Liver (tissue), 9 donors: ENCODE results near the gene PIGQ. TPM values are rescaled to one million over a fixed set of nuclear protein-coding genes. Genes with fewer than 3 reads are reported as not detected.
A peak's percentile ranks its signal among the peaks of the same experiment; 100 is the strongest.

Experiments used
- DNase-seq: peaks from one replicate; pipeline ENCODE4 v3.0.0-alpha.2; 2017; ENCODE audit warnings: low spot score
- H3K27ac ChIP-seq, 2 donors: one replicate each; pipeline ENCODE4 v1.7.0; 2013; ENCODE audit warnings: inconsistent platforms in 2 of 2, low read length in 2 of 2, control low read depth in 1 of 2, low read depth in 1 of 2, mild to moderate bottlenecking in 1 of 2
- H3K27me3 ChIP-seq, 4 donors: one replicate each; pipeline versions ENCODE4 v1.6.1 to v1.7.0; 2013; ENCODE audit warnings: low read length in 3 of 4, inconsistent platforms in 1 of 4, mild to moderate bottlenecking in 1 of 4, moderate library complexity in 1 of 4; ENCODE audit not compliant: control insufficient read depth in 4 of 4, insufficient read depth in 4 of 4
- H3K36me3 ChIP-seq, 4 donors: one replicate each; pipeline versions ENCODE4 v1.6.1 to v1.7.0; 2013; ENCODE audit warnings: low read length in 3 of 4, mild to moderate bottlenecking in 3 of 4, low read depth in 1 of 4, moderate library complexity in 1 of 4; ENCODE audit not compliant: control insufficient read depth in 4 of 4, insufficient read depth in 3 of 4
- H3K4me1 ChIP-seq, 4 donors: one replicate each; pipeline versions ENCODE4 v1.6.1 to v1.7.0; 2013; ENCODE audit warnings: low read length in 3 of 4, mild to moderate bottlenecking in 3 of 4, moderate library complexity in 1 of 4; ENCODE audit not compliant: control insufficient read depth in 4 of 4, insufficient read depth in 4 of 4
- H3K4me3 ChIP-seq, 3 donors: one replicate each; pipeline versions ENCODE4 v1.6.1 to v1.7.0; 2013; ENCODE audit warnings: low read length in 3 of 3, control low read depth in 1 of 3, low read depth in 1 of 3, mild to moderate bottlenecking in 1 of 3
- H3K9ac ChIP-seq, 2 donors: one replicate each; pipeline ENCODE4 v1.7.0; 2013; ENCODE audit warnings: low read length in 2 of 2, mild to moderate bottlenecking in 2 of 2, moderate library complexity in 2 of 2, control low read depth in 1 of 2, low read depth in 1 of 2
- H3K9me3 ChIP-seq, 4 donors: one replicate each; pipeline versions ENCODE4 v1.6.1 to v1.7.0; 2013; ENCODE audit warnings: low read length in 3 of 4; ENCODE audit not compliant: control insufficient read depth in 4 of 4
- ATF3 ChIP-seq: IDR thresholded peaks from 2 replicates; pipeline ENCODE4 v1.6.1; 2016; ENCODE audit warnings: antibody characterized with exemption
- CTCF ChIP-seq: fragments of 150-350 bp; IDR thresholded peaks from 2 replicates; pipeline ENCODE4 v1.5.1; 2017; ENCODE audit warnings: improper control_type of control experiment, low read depth, low read length; ENCODE audit not compliant: missing input control
- EGR1 ChIP-seq, 2 donors: IDR thresholded peaks; 2 replicates each; pipeline ENCODE4 v1.6.1; 2016 to 2018; ENCODE audit warnings: antibody characterized with exemption in 2 of 2, low read depth in 2 of 2
- FOXA1 ChIP-seq: IDR thresholded peaks from 2 replicates; pipeline ENCODE4 v1.6.1; 2016; ENCODE audit warnings: antibody characterized with exemption
- FOXA2 ChIP-seq: IDR thresholded peaks from 2 replicates; pipeline ENCODE4 v1.6.1; 2016; ENCODE audit warnings: antibody characterized with exemption
- GABPA ChIP-seq, 2 donors: IDR thresholded peaks in 1 of 2; conservative IDR thresholded peaks in 1 of 2; 2 replicates each; pipeline ENCODE4 v1.6.1; 2016; ENCODE audit warnings: antibody characterized with exemption in 2 of 2, mild to moderate bottlenecking in 1 of 2, moderate library complexity in 1 of 2
- HNF4A ChIP-seq, 2 donors: conservative IDR thresholded peaks; 2 replicates each; pipeline ENCODE4 v1.6.1; 2016; ENCODE audit warnings: antibody characterized with exemption in 2 of 2, mild to moderate bottlenecking in 2 of 2
- HNF4G ChIP-seq: IDR thresholded peaks from 2 replicates; pipeline ENCODE4 v1.6.1; 2016; ENCODE audit warnings: antibody characterized with exemption
- JUND ChIP-seq, 2 donors: IDR thresholded peaks; 2 replicates each; pipeline ENCODE4 v1.6.1; 2016; ENCODE audit warnings: antibody characterized with exemption in 2 of 2
- NR2F2 ChIP-seq: IDR thresholded peaks from 2 replicates; pipeline ENCODE4 v1.6.1; 2016; ENCODE audit warnings: antibody characterized with exemption
- RAD21 ChIP-seq, 2 donors: IDR thresholded peaks; 2 replicates each; pipeline ENCODE4 v1.6.1; 2016; ENCODE audit warnings: antibody characterized with exemption in 2 of 2, mild to moderate bottlenecking in 2 of 2
- RXRA ChIP-seq, 2 donors: IDR thresholded peaks; 2 replicates each; pipeline ENCODE4 v1.6.1; 2017 to 2018; ENCODE audit warnings: antibody characterized with exemption in 2 of 2, mild to moderate bottlenecking in 1 of 2
- SP1 ChIP-seq: IDR thresholded peaks from 2 replicates; pipeline ENCODE4 v1.6.1; 2018; ENCODE audit warnings: antibody characterized with exemption, mild to moderate bottlenecking
- TAF1 ChIP-seq: conservative IDR thresholded peaks from 2 replicates; pipeline ENCODE4 v1.6.1; 2016; ENCODE audit warnings: antibody characterized with exemption, mild to moderate bottlenecking
- YY1 ChIP-seq: IDR thresholded peaks from 2 replicates; pipeline ENCODE4 v1.6.1; 2016; ENCODE audit warnings: antibody characterized with exemption, mild to moderate bottlenecking
- ZBTB33 ChIP-seq: IDR thresholded peaks from 2 replicates; pipeline ENCODE4 v1.6.1; 2016; ENCODE audit warnings: antibody characterized with exemption
- WGBS: extraction: QIAGEN DNeasy Blood & Tissue Kit; methylation state at CpG from one replicate; pipeline ENCODE4 v1.1.7; 2013; 5-methylcytosine and 5-hydroxymethylcytosine counted together
- polyA plus RNA-seq, 2 donors: library from polyadenylated mRNA; stranded (reverse) in 1 of 2; unstranded in 1 of 2; fragments of 200-250 nt in 1 of 2; fragments of >200 nt in 1 of 2; fragmentation: Nextera tagmentation in 1 of 2; extraction: Ambion mirVana in 1 of 2; gene quantifications; one replicate each; pipeline versions ENCODE4 v1.2.1 to v1.2.3, GENCODE V29; 2013 to 2015
- total RNA-seq, 2 donors: library from RNA; depleted of rRNA; stranded (reverse); fragments of >200 nt; gene quantifications; one replicate each; pipeline ENCODE4 v1.2.3, GENCODE V29; 2014
- TF ChIP-seq, protein P1 (sequence below): IDR thresholded peaks from 2 replicates; pipeline ENCODE4 v1.6.1; 2016; ENCODE audit warnings: antibody characterized with exemption, mild to moderate bottlenecking
- TF ChIP-seq, protein P2 (sequence below): IDR thresholded peaks from 2 replicates; pipeline ENCODE4 v1.6.1; 2016; ENCODE audit warnings: antibody characterized with exemption
- donor health status: healthy.
- donor health status: healthy.
- donor health status: healthy.
- donor health status: healthy.
- donor health status: healthy.

Gene PIGQ
- total and polyA plus RNA-seq, 4 donors: 16.8 to 144 (median 20.6) TPM

- Histone ChIP-seq H3K9ac (no peak overlapping the region), H3K36me3 (peaks cover 0 to under 1% (median 0%) of the 10 kb centered on the region in 4 donors), H3K4me1 (peaks cover 35 to 64% (median 52%) of the 10 kb centered on the region in 4 donors), H3K9me3 (no peaks in the 10 kb centered on the region), H3K4me3 (no peak overlapping the region), H3K27ac (no peak overlapping the region), H3K27me3 (no peaks in the 10 kb centered on the region)
- TF ChIP-seq FOXA2 (no peak), NR2F2 (no peak), ATF3 (no peak), JUND (IDR thresholded peaks at IDR 0.05) (no peak), CTCF (no peak), YY1 (no peak)
- TF ChIP-seq, protein P1, sequence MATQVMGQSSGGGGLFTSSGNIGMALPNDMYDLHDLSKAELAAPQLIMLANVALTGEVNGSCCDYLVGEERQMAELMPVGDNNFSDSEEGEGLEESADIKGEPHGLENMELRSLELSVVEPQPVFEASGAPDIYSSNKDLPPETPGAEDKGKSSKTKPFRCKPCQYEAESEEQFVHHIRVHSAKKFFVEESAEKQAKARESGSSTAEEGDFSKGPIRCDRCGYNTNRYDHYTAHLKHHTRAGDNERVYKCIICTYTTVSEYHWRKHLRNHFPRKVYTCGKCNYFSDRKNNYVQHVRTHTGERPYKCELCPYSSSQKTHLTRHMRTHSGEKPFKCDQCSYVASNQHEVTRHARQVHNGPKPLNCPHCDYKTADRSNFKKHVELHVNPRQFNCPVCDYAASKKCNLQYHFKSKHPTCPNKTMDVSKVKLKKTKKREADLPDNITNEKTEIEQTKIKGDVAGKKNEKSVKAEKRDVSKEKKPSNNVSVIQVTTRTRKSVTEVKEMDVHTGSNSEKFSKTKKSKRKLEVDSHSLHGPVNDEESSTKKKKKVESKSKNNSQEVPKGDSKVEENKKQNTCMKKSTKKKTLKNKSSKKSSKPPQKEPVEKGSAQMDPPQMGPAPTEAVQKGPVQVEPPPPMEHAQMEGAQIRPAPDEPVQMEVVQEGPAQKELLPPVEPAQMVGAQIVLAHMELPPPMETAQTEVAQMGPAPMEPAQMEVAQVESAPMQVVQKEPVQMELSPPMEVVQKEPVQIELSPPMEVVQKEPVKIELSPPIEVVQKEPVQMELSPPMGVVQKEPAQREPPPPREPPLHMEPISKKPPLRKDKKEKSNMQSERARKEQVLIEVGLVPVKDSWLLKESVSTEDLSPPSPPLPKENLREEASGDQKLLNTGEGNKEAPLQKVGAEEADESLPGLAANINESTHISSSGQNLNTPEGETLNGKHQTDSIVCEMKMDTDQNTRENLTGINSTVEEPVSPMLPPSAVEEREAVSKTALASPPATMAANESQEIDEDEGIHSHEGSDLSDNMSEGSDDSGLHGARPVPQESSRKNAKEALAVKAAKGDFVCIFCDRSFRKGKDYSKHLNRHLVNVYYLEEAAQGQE: no peak
- DNase-seq: no peak
- WGBS: 93% methylated on average over 16 of the region's 16 CpGs
Measured at GRCh38 chr16:531494-532125, 38.2 kb upstream of the PIGQ start.

DNA sequence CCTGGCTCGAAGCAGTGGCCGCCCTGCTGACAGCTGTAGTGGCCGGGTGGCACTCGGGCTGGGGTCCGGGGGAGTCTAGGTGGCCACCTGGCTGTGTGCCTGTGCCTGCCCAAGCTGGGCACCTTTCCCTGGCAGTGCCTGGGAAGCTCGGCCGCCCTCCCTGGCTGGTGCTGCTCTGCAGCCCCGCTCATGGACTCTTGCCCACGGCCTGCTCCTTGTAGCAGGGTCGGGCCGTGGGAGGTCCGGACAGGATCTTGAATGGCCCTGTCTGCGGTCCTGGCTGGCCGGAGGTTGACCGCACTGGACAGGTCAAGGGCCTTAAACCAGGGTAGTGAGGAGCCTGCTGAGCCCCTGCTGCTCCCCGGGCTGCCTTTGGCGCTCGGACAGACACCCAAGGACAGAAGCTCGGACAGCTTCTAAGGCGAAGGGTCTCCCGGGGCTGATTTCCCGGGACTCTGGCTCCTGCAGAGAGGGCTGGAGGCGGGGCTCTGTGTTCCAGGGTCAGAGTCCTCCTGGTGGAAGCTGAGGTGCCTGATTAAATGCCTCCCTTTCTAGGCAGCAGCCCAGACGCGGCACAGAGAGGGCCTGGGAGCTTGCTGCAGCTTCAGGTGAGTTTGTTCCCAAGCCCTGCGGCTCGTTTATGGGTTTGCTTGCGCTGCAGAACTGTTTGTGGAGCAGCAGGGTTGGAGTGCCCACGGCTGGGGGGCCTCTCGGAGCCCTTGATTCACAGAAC, 36.2 kb upstream of the PIGQ start:
- Histone ChIP-seq H3K4me1 (peaks cover 35 to 59% (median 49%) of the 10 kb centered on the region in 4 donors), H3K9me3 (no peaks in the 10 kb centered on the region), H3K4me3 (peak overlapping the region in 2 of 3 donors; percentile 35 to 65), H3K27ac (peak overlapping the region; percentile 33 to 60), H3K27me3 (no peaks in the 10 kb centered on the region), H3K36me3 (peaks cover 3 to 16% (median 4%) of the 10 kb centered on the region in 4 donors), H3K9ac (peak overlapping the region in 1 of 2 donors; percentile 10)
- WGBS: 28% methylated on average over 30 of the region's 30 CpGs
- DNase-seq: peak; percentile 61
- TF ChIP-seq ATF3: no peak
- peak; percentile 22 for TF ChIP-seq CTCF
- no peak for TF ChIP-seq JUND (IDR thresholded peaks at IDR 0.05)
- peak; percentile 59 for TF ChIP-seq TAF1
- TF ChIP-seq SP1: peak; percentile 66
- TF ChIP-seq YY1: peak; percentile 92
- TF ChIP-seq FOXA1: no peak
- peak; percentile 47 to 53 for TF ChIP-seq RXRA (IDR thresholded peaks at IDR 0.05)
- peak; percentile 82 to 85 for TF ChIP-seq HNF4A (conservative IDR thresholded peaks at IDR 0.05)
- peak; percentile 61 for TF ChIP-seq HNF4G
- TF ChIP-seq, protein P2, sequence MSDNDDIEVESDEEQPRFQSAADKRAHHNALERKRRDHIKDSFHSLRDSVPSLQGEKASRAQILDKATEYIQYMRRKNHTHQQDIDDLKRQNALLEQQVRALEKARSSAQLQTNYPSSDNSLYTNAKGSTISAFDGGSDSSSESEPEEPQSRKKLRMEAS: no peak
- TF ChIP-seq EGR1 (IDR thresholded peaks at IDR 0.05; ENCODE audit: low read depth in 2 of 2): no peak
- no peak for TF ChIP-seq NR2F2
- TF ChIP-seq RAD21 (IDR thresholded peaks at IDR 0.05): peak in 1 of 2 donors; percentile 44
- no peak for TF ChIP-seq GABPA (IDR thresholded peaks at IDR 0.05 in 1 of 2, conservative IDR thresholded peaks at IDR 0.05 in 1 of 2)
- TF ChIP-seq FOXA2: no peak
- TF ChIP-seq ZBTB33: no peak
